Measurements from ENCODE around the gene ATG2B. TPM values are rescaled to one million over a fixed set of nuclear protein-coding genes. Genes with fewer than 3 reads are reported as not detected.

Gene ATG2B
- total and polyA plus RNA-seq, 2 of the 4 experiments (the other 2 are of a cell fraction): 6.9 to 22.0 TPM

GRCh38 chr14:96405677-96406076 is 42.5 kb upstream of the ATG2B start:
- ChIA-PET CTCF (no interaction called here), POLR2A (ENCODE audit: unreplicated experiment) (no interaction called here)
- Histone ChIP-seq H3K4me1 (ENCODE audit: control insufficient read depth, insufficient read depth, low read length) (no peaks in the 10 kb centered on the region), H3K9ac (ENCODE audit: low read depth, low read length) (no peak overlapping the region), H3K4me3 (ENCODE audit: insufficient read depth, low read depth, low read length) (no peak overlapping the region), H3K4ac (ENCODE audit: low read depth, low read length) (no peak overlapping the region), H3K79me1 (ENCODE audit: low read depth in 1 of 2, low read length in 2 of 2) (no peaks in the 10 kb centered on the region), H3K56ac (ENCODE audit: extremely low read depth, insufficient read depth, low read length) (no peak overlapping the region), H3K9me1 (ENCODE audit: insufficient read depth, low read length) (no peaks in the 10 kb centered on the region; the same call in 1 of the 2 replicates), H3K4me2 (ENCODE audit: low read depth, low read length) (no peak overlapping the region), H2AK9ac (replicated peaks; ENCODE audit: low read depth, low read length, poor library complexity) (no peak overlapping the region), H2AFZ (replicated peaks; ENCODE audit: low read length, poor library complexity) (no peak overlapping the region), H3K23ac (ENCODE audit: low read depth, low read length) (no peak overlapping the region), H2AK5ac (ENCODE audit: low read depth, low read length) (no peak overlapping the region), H2BK120ac (ENCODE audit: low read depth, low read length) (no peak overlapping the region), H2BK15ac (ENCODE audit: low read depth, low read length) (no peak overlapping the region), H4K91ac (ENCODE audit: insufficient read depth, low read depth, low read length) (no peak overlapping the region), H3K9me3 (ENCODE audit: control insufficient read depth, insufficient read depth, low read length) (no peaks in the 10 kb centered on the region), H3K14ac (replicated peaks; ENCODE audit: low read depth, low read length) (no peak overlapping the region), H4K5ac (ENCODE audit: low read depth, low read length) (no peak overlapping the region), H3K18ac (ENCODE audit: low read depth, low read length) (no peak overlapping the region), H3K27ac (ENCODE audit: insufficient read depth, low read length) (no peak overlapping the region), H2BK20ac (ENCODE audit: low read depth, low read length) (no peak overlapping the region), H4K20me1 (ENCODE audit: insufficient read depth, low read length) (no peaks in the 10 kb centered on the region), H3K27me3 (ENCODE audit: control insufficient read depth, insufficient read depth, low read length) (peaks cover 16% of the 10 kb centered on the region), H3K36me3 (ENCODE audit: control insufficient read depth, insufficient read depth, low read length) (no peaks in the 10 kb centered on the region), H2BK5ac (ENCODE audit: low read depth, low read length, poor library complexity, severe bottlenecking) (no peak overlapping the region), H4K8ac (ENCODE audit: low read depth in 2 of 2, low read length in 2 of 2) (no peak overlapping the region)
- DNase-seq (no peak), ATAC-seq (ENCODE audit: low read depth) (no peak)
- no peak for TF ChIP-seq NFE2L2 (IDR thresholded peaks at IDR 0.05; ENCODE audit: low read depth, low read length)
- no peak for TF ChIP-seq MAZ (IDR thresholded peaks at IDR 0.05; ENCODE audit: borderline replicate concordance, low read depth, low read length)
- TF ChIP-seq, protein P1, sequence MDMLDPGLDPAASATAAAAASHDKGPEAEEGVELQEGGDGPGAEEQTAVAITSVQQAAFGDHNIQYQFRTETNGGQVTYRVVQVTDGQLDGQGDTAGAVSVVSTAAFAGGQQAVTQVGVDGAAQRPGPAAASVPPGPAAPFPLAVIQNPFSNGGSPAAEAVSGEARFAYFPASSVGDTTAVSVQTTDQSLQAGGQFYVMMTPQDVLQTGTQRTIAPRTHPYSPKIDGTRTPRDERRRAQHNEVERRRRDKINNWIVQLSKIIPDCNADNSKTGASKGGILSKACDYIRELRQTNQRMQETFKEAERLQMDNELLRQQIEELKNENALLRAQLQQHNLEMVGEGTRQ (IDR thresholded peaks at IDR 0.05; ENCODE audit: low read depth, low read length): no peak
- TF ChIP-seq BHLHE40 (IDR thresholded peaks at IDR 0.05; ENCODE audit: low read depth, low read length): no peak
- no peak for TF ChIP-seq CTCF (conservative IDR thresholded peaks at IDR 0.05; ENCODE audit: low read depth, low read length)
- no peak for TF ChIP-seq FOS (IDR thresholded peaks at IDR 0.05; ENCODE audit: low read depth, low read length)
- no peak for TF ChIP-seq RFX5 (IDR thresholded peaks at IDR 0.05; ENCODE audit: low read depth, low read length)
- TF ChIP-seq CEBPB (IDR thresholded peaks at IDR 0.05; ENCODE audit: low read depth, low read length): no peak
- TF ChIP-seq RAD21 (IDR thresholded peaks at IDR 0.05; ENCODE audit: low read length): no peak
- TF ChIP-seq POLR2A (IDR thresholded peaks at IDR 0.05; ENCODE audit: low read depth, low read length): no peak
- no peak for TF ChIP-seq CHD1 (IDR thresholded peaks at IDR 0.05; ENCODE audit: low read depth, low read length)
- TF ChIP-seq MXI1 (IDR thresholded peaks at IDR 0.05; ENCODE audit: borderline replicate concordance, low read depth, low read length): no peak
- WGBS, 2 experiments (ENCODE audit: extremely low coverage in 2 of 2, insufficient read length in 1 of 2): no CpG with 5 or more reads among the region's 1 CpG
- in situ Hi-C loops (cut with MboI; ENCODE audit: low sequenced_read_pairs): loop anchor here (25.0 kb wide), 1 partner anchor 843 kb away; no protein-coding TSS in a partner anchor
- no TSS peak for BruUV-seq (replicated peaks)
- intact Hi-C loops (cut with micrococcal nuclease): no loop called here
- dilution Hi-C loops (cut with HindIII; ENCODE audit: low sequenced_read_pairs, unreplicated experiment): no loop called here

Data from IMR-90 (cell line).